Adrenal gland (tissue), 12 donors: ENCODE measurements around the gene EFNB1. TPM values are rescaled to one million over a fixed set of nuclear protein-coding genes. Genes with fewer than 3 reads are reported as not detected.

ENCODE experiments used
- DNase-seq, 7 donors: peaks; one replicate each; pipeline ENCODE4 v3.0.0-alpha.2; 2019 to 2020
- H3K27ac ChIP-seq, 5 donors: fragments of 200-600 bp; sonication (generic) in 4 of 5; 1 replicate in 3 of 5; 2 replicates in 2 of 5; pipeline versions ENCODE4 v1.5.1 to v1.8.0; 2016 to 2020; ENCODE audit warnings: mild to moderate bottlenecking in 1 of 5
- H3K27me3 ChIP-seq: fragments of 200-600 bp; 2 replicates; pipeline ENCODE4 v1.8.0; 2021
- H3K36me3 ChIP-seq, 2 donors: fragments of 200-600 bp; replicated peaks in 1 of 2; 1 replicate in 1 of 2; 2 replicates in 1 of 2; pipeline versions ENCODE4 v1.5.1 to v1.8.0; 2018 to 2022
- H3K4me1 ChIP-seq, 2 donors: fragments of 200-600 bp; replicated peaks in 1 of 2; 1 replicate in 1 of 2; 2 replicates in 1 of 2; pipeline versions ENCODE4 v1.5.1 to v1.8.0; 2018 to 2021
- H3K4me3 ChIP-seq, 4 donors: fragments of 200-600 bp; sonication (generic) in 3 of 4; one replicate each; pipeline ENCODE4 v1.5.1; 2016 to 2018
- H3K9me3 ChIP-seq, 3 donors: fragments of 200-600 bp; sonication (generic) in 1 of 3; replicated peaks in 1 of 3; 1 replicate in 2 of 3; 2 replicates in 1 of 3; pipeline versions ENCODE4 v1.5.1 to v1.8.0; 2016 to 2021
- CTCF ChIP-seq, 6 experiments: fragments of 450-650 bp in 4 of 6; fragments of 200-600 bp in 2 of 6; sonication (generic) in 1 of 6; IDR thresholded peaks; 1 replicate in 5 of 6; 2 replicates in 1 of 6; pipeline versions ENCODE4 v1.5.1 to v1.8.0; 2016 to 2021; ENCODE audit warnings: antibody characterized with exemption in 6 of 6, mild to moderate bottlenecking in 2 of 6, moderate library complexity in 1 of 6
- POLR2A ChIP-seq, 2 donors: fragments of 450-650 bp; IDR thresholded peaks; one replicate each; pipeline ENCODE4 v1.6.1; 2017; ENCODE audit warnings: antibody characterized with exemption in 2 of 2, mild to moderate bottlenecking in 2 of 2, moderate library complexity in 1 of 2
- WGBS, 4 donors: extraction: QIAGEN DNeasy Blood & Tissue Kit in 2 of 4; methylation state at CpG; one replicate each; pipeline versions ENCODE4 v1.1.5 to v1.1.7; 2013 to 2017; 5-methylcytosine and 5-hydroxymethylcytosine counted together
- intact Hi-C, 2 donors: fragments of 100-400 bp; cut with DNase I; formaldehyde crosslinking; loops; one replicate each; pipeline versions ENCODE4 v1.14.1 to v1.15.0; 2022 to 2023
- polyA plus RNA-seq, 3 donors: library from polyadenylated mRNA; stranded (reverse); fragments of 200-250 nt in 2 of 3; fragments of 350-450 nt in 1 of 3; fragmentation: Illumina TruSeq in 1 of 3; extraction: RNeasy Lipid Tissue Mini Kit (QIAGEN cat#74804) in 1 of 3; gene quantifications; one replicate each; pipeline ENCODE4 v1.2.3, GENCODE V29; 2013 to 2014
- total RNA-seq, 9 donors: library from RNA; depleted of rRNA in 4 of 9; stranded (reverse); fragments of >200 nt in 4 of 9; fragments of 120-200 nt in 1 of 9; fragmentation: NEBNext Ultra II Directional in 1 of 9; extraction: Animal tissue kit (Norgen Biotek cat#: 25700) in 1 of 9; gene quantifications; one replicate each; pipeline versions ENCODE4 v1.1.0 to v1.2.4, GENCODE V29; 2013 to 2023
- donor health status: healthy with polysubstance abuse.
- donor health status: Bipolar disorder and iron deficiency.
- donor health status: DM: yes; HTN: yes; CAD: no.
- donor health status: DM: no; HTN: no; CAD: no.
- donor health status: DM: no; HTN: no; CAD: no.
- donor health status: DM: yes; HTN: yes; CAD: no.

The EFNB1 gene
- total and polyA plus RNA-seq, 12 donors, result 14.0 to 66.5 (median 40.5) TPM

- Histone ChIP-seq H3K9me3 (no peaks in the 10 kb centered on the region), H3K27ac (peak overlapping the region in 4 of 5 donors; percentile 54 to 83 (median 66)), H3K36me3 (no peaks in the 10 kb centered on the region), H3K4me1 (no peaks in the 10 kb centered on the region), H3K27me3 (peaks cover 5% of the 10 kb centered on the region), H3K4me3 (peak overlapping the region in 3 of 4 donors; percentile 3 to 62 (median 57))
- no peak for TF ChIP-seq CTCF (IDR thresholded peaks at IDR 0.05)
- WGBS, 4 donors, result 1 to 40% (median 37%) methylated on average over 66 to 74 of the region's 74 CpGs; no CpG with 5 or more reads in 1 of the 4 donors
- intact Hi-C loops, result loop anchor here (5.0 kb wide), 3 partner anchors 233 to 458 kb away; no protein-coding TSS in a partner anchor
- DNase-seq, result peak in 5 of 7 donors; percentile 24 to 49 (median 25)
These were observed 979 bp downstream of the EFNB1 start for GRCh38 chrX:68829582-68830418.

- no peaks in the 10 kb centered on the region for H3K36me3 ChIP-seq
- TF ChIP-seq POLR2A (IDR thresholded peaks at IDR 0.05) (no peak), CTCF (IDR thresholded peaks at IDR 0.05) (no peak)
- no peaks in the 10 kb centered on the region for H3K4me1 ChIP-seq
- no peaks in the 10 kb centered on the region for H3K27me3 ChIP-seq
- peak in 3 of 7 donors; percentile 12 to 27 (median 13) for DNase-seq
- peak overlapping the region in 2 of 4 donors; percentile 57 to 62 for H3K4me3 ChIP-seq
- 4 to 39% (median 21%) methylated on average over 18 to 27 of the region's 29 CpGs for WGBS, 4 donors
- H3K9me3 ChIP-seq, result no peaks in the 10 kb centered on the region
- intact Hi-C loops, result no loop called here
- peak overlapping the region in 3 of 5 donors; percentile 57 to 83 (median 65) for H3K27ac ChIP-seq
These were observed 1.9 kb downstream of the EFNB1 start for GRCh38 chrX:68830419-68831404.

GRCh38 chrX:68831405-68832100 lies 2.7 kb downstream of the EFNB1 start:
- Histone ChIP-seq H3K4me3 (peak overlapping the region in 1 of 4 donors; percentile 57), H3K9me3 (no peaks in the 10 kb centered on the region), H3K27me3 (no peaks in the 10 kb centered on the region), H3K36me3 (no peaks in the 10 kb centered on the region), H3K27ac (peak overlapping the region in 1 of 5 donors; percentile 83), H3K4me1 (no peaks in the 10 kb centered on the region)
- intact Hi-C loops, result no loop called here
- peak in 2 of 7 donors; percentile 7 to 17 for DNase-seq
- TF ChIP-seq POLR2A (IDR thresholded peaks at IDR 0.05) (no peak), CTCF (IDR thresholded peaks at IDR 0.05) (no peak)
- 24 to 33% (median 27%) methylated on average over 6 to 7 of the region's 7 CpGs; no CpG with 5 or more reads in 1 of the 4 donors for WGBS, 4 donors
